Fibroblast of mammary gland (primary cell): ENCODE measurements around the gene RBSN.
A peak's percentile ranks its signal among the peaks of the same experiment; 100 is the strongest.

Experiments used
- DNase-seq: peaks from one replicate; pipeline ENCODE4 v3.0.0-alpha.2; 2010; ENCODE audit warnings: low read depth
- H3K4me3 ChIP-seq: 2 replicates; pipeline ENCODE4 v1.5.1; 2011; ENCODE audit warnings: low read depth, mild to moderate bottlenecking, low read length, moderate library complexity; ENCODE audit not compliant: control insufficient read depth
- TF ChIP-seq, protein P1 (sequence below): conservative IDR thresholded peaks from 2 replicates; pipeline ENCODE4 v1.5.1; 2011; ENCODE audit warnings: low read depth, low read length, inconsistent platforms; ENCODE audit not compliant: control insufficient read depth, insufficient read depth

RBSN gene

GRCh38 chr3:15063656-15064286 lies 35.2 kb downstream of the RBSN start:
- no peak for DNase-seq
- peak overlapping the region; percentile 91 for H3K4me3 ChIP-seq
- TF ChIP-seq, protein P1, sequence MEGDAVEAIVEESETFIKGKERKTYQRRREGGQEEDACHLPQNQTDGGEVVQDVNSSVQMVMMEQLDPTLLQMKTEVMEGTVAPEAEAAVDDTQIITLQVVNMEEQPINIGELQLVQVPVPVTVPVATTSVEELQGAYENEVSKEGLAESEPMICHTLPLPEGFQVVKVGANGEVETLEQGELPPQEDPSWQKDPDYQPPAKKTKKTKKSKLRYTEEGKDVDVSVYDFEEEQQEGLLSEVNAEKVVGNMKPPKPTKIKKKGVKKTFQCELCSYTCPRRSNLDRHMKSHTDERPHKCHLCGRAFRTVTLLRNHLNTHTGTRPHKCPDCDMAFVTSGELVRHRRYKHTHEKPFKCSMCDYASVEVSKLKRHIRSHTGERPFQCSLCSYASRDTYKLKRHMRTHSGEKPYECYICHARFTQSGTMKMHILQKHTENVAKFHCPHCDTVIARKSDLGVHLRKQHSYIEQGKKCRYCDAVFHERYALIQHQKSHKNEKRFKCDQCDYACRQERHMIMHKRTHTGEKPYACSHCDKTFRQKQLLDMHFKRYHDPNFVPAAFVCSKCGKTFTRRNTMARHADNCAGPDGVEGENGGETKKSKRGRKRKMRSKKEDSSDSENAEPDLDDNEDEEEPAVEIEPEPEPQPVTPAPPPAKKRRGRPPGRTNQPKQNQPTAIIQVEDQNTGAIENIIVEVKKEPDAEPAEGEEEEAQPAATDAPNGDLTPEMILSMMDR, result no peak

GRCh38 chr3:15063238-15063637 lies 35.7 kb downstream of the RBSN start:
- DNase-seq, result no peak
- no peak overlapping the region for H3K4me3 ChIP-seq
- TF ChIP-seq, protein P1, result no peak

- TF ChIP-seq, protein P1, result no peak
- H3K4me3 ChIP-seq, result no peak overlapping the region
- DNase-seq, result no peak
These were observed 38.9 kb downstream of the RBSN start for GRCh38 chr3:15060029-15060428.

GRCh38 chr3:15056676-15057404 lies 42.1 kb downstream of the RBSN start:
- TF ChIP-seq, protein P1, result no peak
- no peak for DNase-seq
- no peak overlapping the region for H3K4me3 ChIP-seq

- H3K4me3 ChIP-seq, result no peak overlapping the region
- peak; percentile 68 for DNase-seq
- TF ChIP-seq, protein P1, result no peak
These were observed 43.9 kb downstream of the RBSN start for GRCh38 chr3:15055019-15055557.

GRCh38 chr3:15053541-15053940 lies 45.4 kb downstream of the RBSN start:
- no peak for DNase-seq

More at GRCh38 chr3:15053541-15053940, 45.4 kb downstream of the RBSN start:
- TF ChIP-seq, protein P1, result no peak
- H3K4me3 ChIP-seq, result no peak overlapping the region
